ENCODE measurements around the gene GTF2B.

GRCh38 chr1:88897070-88897730 is 5.8 kb upstream of the GTF2B start:
- no peak for TF ChIP-seq REST (IDR thresholded peaks at IDR 0.05; ENCODE audit: insufficient read depth in 1 of 2, low read depth in 2 of 2, low read length in 2 of 2)
- no peak for TF ChIP-seq SIN3A (IDR thresholded peaks at IDR 0.05; ENCODE audit: borderline replicate concordance, insufficient read depth, low read length)
- TF ChIP-seq POLR2AphosphoS5 (IDR thresholded peaks at IDR 0.05; ENCODE audit: low read depth, low read length), result no peak

Measured in PFSK-1 (cell line).